ENCODE measurements around the gene ERO1B. TPM values are rescaled to one million over a fixed set of nuclear protein-coding genes. Genes with fewer than 3 reads are reported as not detected.

Gene ERO1B
- total RNA-seq, 2 experiments from 2014 or later, result 7.0 to 11.0 TPM

GRCh38 chr1:236269439-236269838 is 12.3 kb downstream of the ERO1B start:
- ChIA-PET POLR2A (no interaction called here), CTCF (ENCODE audit: unreplicated experiment) (no interaction called here)
- intact Hi-C loops (cut with micrococcal nuclease; ENCODE audit: unreplicated experiment), result no loop called here
- no TSS peak for BruUV-seq (replicated peaks)
- Histone ChIP-seq H2AFZ (ENCODE audit: low read length) (no peak overlapping the region), H3K36me3 (ENCODE audit: insufficient read depth, low read length) (peaks cover 19% of the 10 kb centered on the region), H3K4me1 (ENCODE audit: insufficient read depth, low read length, poor library complexity, severe bottlenecking) (no peaks in the 10 kb centered on the region), H3K9me3 (ENCODE audit: low read length) (no peaks in the 10 kb centered on the region), H3K9me2 (ENCODE audit: insufficient read depth, low read length) (no peaks in the 10 kb centered on the region), H3K4me2 (ENCODE audit: low read length) (no peak overlapping the region), H4K20me1 (ENCODE audit: insufficient read depth, low read length) (no peaks in the 10 kb centered on the region), H3K79me2 (ENCODE audit: insufficient read depth, low read depth, low read length) (no peaks in the 10 kb centered on the region; the same call in 1 of the 2 replicates), H3K27ac (ENCODE audit: low read depth, low read length, poor library complexity, severe bottlenecking) (no peak overlapping the region), H3K4me3 (ENCODE audit: low read depth, low read length, poor library complexity, severe bottlenecking) (no peak overlapping the region)
- no peak for TF ChIP-seq CTCF (conservative IDR thresholded peaks at IDR 0.05; ENCODE audit: low read length)
- no peak for TF ChIP-seq EZH2phosphoT487 (IDR thresholded peaks at IDR 0.05; ENCODE audit: borderline replicate concordance, low read depth, low read length)
- no peak for DNase-seq (ENCODE audit: low spot score)

- no peaks in the 10 kb centered on the region for H3K9me2 ChIP-seq (ENCODE audit: insufficient read depth, low read length)
- H3K4me3 ChIP-seq (ENCODE audit: low read depth, low read length, poor library complexity, severe bottlenecking), result no peak overlapping the region
- no peaks in the 10 kb centered on the region for H3K4me1 ChIP-seq (ENCODE audit: insufficient read depth, low read length, poor library complexity, severe bottlenecking)
- no TSS peak for BruUV-seq (replicated peaks)
- intact Hi-C loops (cut with micrococcal nuclease; ENCODE audit: unreplicated experiment), result no loop called here
- CTCF ChIA-PET (ENCODE audit: unreplicated experiment), result no interaction called here
- no peak overlapping the region for H3K4me2 ChIP-seq (ENCODE audit: low read length)
- H2AFZ ChIP-seq (ENCODE audit: low read length), result no peak overlapping the region
- no peak for TF ChIP-seq CTCF (conservative IDR thresholded peaks at IDR 0.05; ENCODE audit: low read length)
- no peak for TF ChIP-seq EZH2phosphoT487 (IDR thresholded peaks at IDR 0.05; ENCODE audit: borderline replicate concordance, low read depth, low read length)
- peaks cover 25% of the 10 kb centered on the region for H3K36me3 ChIP-seq (ENCODE audit: insufficient read depth, low read length)
- no peak overlapping the region for H3K27ac ChIP-seq (ENCODE audit: low read depth, low read length, poor library complexity, severe bottlenecking)
- POLR2A ChIA-PET, result interaction anchor here (1.6 kb wide), 1 partner anchor 22 kb away, joined by 3 read pairs; no protein-coding TSS in a partner anchor
- H3K79me2 ChIP-seq (ENCODE audit: insufficient read depth, low read depth, low read length), result no peaks in the 10 kb centered on the region
- peaks cover 22% of the 10 kb centered on the region; the same call in 1 of the 2 replicates for H3K9me3 ChIP-seq (ENCODE audit: low read length)
- H4K20me1 ChIP-seq (ENCODE audit: insufficient read depth, low read length), result no peaks in the 10 kb centered on the region
- DNase-seq (ENCODE audit: low spot score), result no peak
These were observed 19.9 kb downstream of the ERO1B start for GRCh38 chr1:236261898-236262297.

- TF ChIP-seq EZH2phosphoT487 (IDR thresholded peaks at IDR 0.05; ENCODE audit: borderline replicate concordance, low read depth, low read length) (no peak), CTCF (conservative IDR thresholded peaks at IDR 0.05; ENCODE audit: low read length) (no peak)
- ChIA-PET CTCF (ENCODE audit: unreplicated experiment) (no interaction called here), POLR2A (no interaction called here)
- Histone ChIP-seq H4K20me1 (ENCODE audit: insufficient read depth, low read length) (no peaks in the 10 kb centered on the region), H3K9me3 (ENCODE audit: low read length) (peaks cover 22% of the 10 kb centered on the region; the same call in 1 of the 2 replicates), H2AFZ (ENCODE audit: low read length) (no peak overlapping the region), H3K9me2 (ENCODE audit: insufficient read depth, low read length) (no peaks in the 10 kb centered on the region), H3K36me3 (ENCODE audit: insufficient read depth, low read length) (peaks cover 22% of the 10 kb centered on the region), H3K4me3 (ENCODE audit: low read depth, low read length, poor library complexity, severe bottlenecking) (no peak overlapping the region), H3K79me2 (ENCODE audit: insufficient read depth, low read depth, low read length) (no peaks in the 10 kb centered on the region), H3K4me1 (ENCODE audit: insufficient read depth, low read length, poor library complexity, severe bottlenecking) (peaks cover 1% of the 10 kb centered on the region), H3K4me2 (ENCODE audit: low read length) (no peak overlapping the region), H3K27ac (ENCODE audit: low read depth, low read length, poor library complexity, severe bottlenecking) (no peak overlapping the region)
- BruUV-seq (replicated peaks), result no TSS peak
- DNase-seq (ENCODE audit: low spot score), result no peak
- intact Hi-C loops (cut with micrococcal nuclease; ENCODE audit: unreplicated experiment), result no loop called here
These were observed 20.7 kb downstream of the ERO1B start for GRCh38 chr1:236261033-236261432.

All from OCI-LY7 (cell line).